ENCODE measurements around the gene ABCC6. TPM values are rescaled to one million over a fixed set of nuclear protein-coding genes. Genes with fewer than 3 reads are reported as not detected.

ABCC6 gene
- total and polyA plus RNA-seq, 2 donors (not counting 3 experiments of a cell fraction or from before 2014, with no cell fraction given): 0.07 to 0.84 TPM

DNA sequence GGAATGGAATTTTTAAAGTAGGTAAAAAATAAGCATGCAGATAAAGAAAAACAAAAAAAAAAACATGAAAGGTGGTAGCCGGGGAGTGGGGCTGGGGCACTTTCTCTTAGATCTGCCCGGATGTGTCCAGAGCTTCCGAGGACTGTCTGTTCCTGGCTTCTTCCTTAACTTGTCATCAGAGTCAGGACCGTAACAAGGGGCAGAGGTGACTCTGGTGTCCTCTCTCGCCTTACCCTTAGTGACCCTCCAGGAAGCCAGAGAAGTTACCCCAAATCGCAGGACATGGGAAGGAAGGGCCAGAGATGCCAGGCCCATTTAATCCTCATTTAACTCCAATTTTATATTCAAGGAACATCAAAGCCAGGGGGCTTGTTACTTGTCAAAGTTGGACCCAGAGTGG is 115.5 kb downstream of the ABCC6 start:
- intact Hi-C loops (cut with micrococcal nuclease) (no loop called here), dilution Hi-C loops (cut with MboI; ENCODE audit: extremely low pct_ligation_motif_present, low sequenced_read_pairs) (no loop called here)
- peaks cover 16 to 36% of the 10 kb centered on the region in 2 experiments for H3K36me3 ChIP-seq (ENCODE audit: control insufficient read depth in 2 of 2, extremely low read depth in 1 of 2, insufficient read depth in 2 of 2, low read length in 2 of 2)
- no peaks in the 10 kb centered on the region for H3K27me3 ChIP-seq (ENCODE audit: control insufficient read depth in 2 of 2, insufficient read depth in 2 of 2, low read length in 2 of 2)
- CTCF ChIA-PET: interaction anchor here (0.7 kb wide), 1 partner anchor 265 kb away, joined by 3 read pairs; no protein-coding TSS in a partner anchor
- no peak overlapping the region for H3K27ac ChIP-seq (ENCODE audit: insufficient read depth, low read depth, low read length)
- FAIRE-seq (no peak), DNase-seq (ENCODE audit: low read depth, low spot score) (no peak)
- BruUV-seq (replicated peaks): no TSS peak
- H2AFZ ChIP-seq (ENCODE audit: low read depth, low read length): no peak overlapping the region
- no peak overlapping the region for H3K4me3 ChIP-seq (replicated peaks in 1 of 3; ENCODE audit: insufficient read depth in 1 of 3, low read depth in 1 of 3, low read length in 3 of 3)
- no peaks in the 10 kb centered on the region for H4K20me1 ChIP-seq (replicated peaks; ENCODE audit: control insufficient read depth, extremely low read depth, insufficient read depth, low read length)
- no peak overlapping the region for H3K9ac ChIP-seq (replicated peaks; ENCODE audit: extremely low read depth, insufficient read depth, low read length)
- H3K9me1 ChIP-seq (replicated peaks; ENCODE audit: control insufficient read depth, extremely low read depth, insufficient read depth, low read length): no peaks in the 10 kb centered on the region
- no peak overlapping the region for H3K4me2 ChIP-seq (ENCODE audit: insufficient read depth, low read length)
- H3K9me3 ChIP-seq (replicated peaks; ENCODE audit: control insufficient read depth, insufficient read depth, low read length): no peaks in the 10 kb centered on the region
- no peaks in the 10 kb centered on the region for H3K4me1 ChIP-seq (ENCODE audit: control insufficient read depth, extremely low read depth, insufficient read depth, low read length)
- H3K79me2 ChIP-seq (ENCODE audit: control insufficient read depth, insufficient read depth, low read length): no peaks in the 10 kb centered on the region
- POLR2A ChIA-PET: interaction anchor here (0.7 kb wide), 1 partner anchor 26 kb away, joined by 4 read pairs; no protein-coding TSS in a partner anchor
- TF ChIP-seq POLR2A (IDR thresholded peaks at IDR 0.05; ENCODE audit: low read depth, low read length) (no peak), EZH2 (IDR thresholded peaks at IDR 0.05; ENCODE audit: borderline replicate concordance, low read depth, low read length, severe bottlenecking) (no peak), GATA2 (IDR thresholded peaks at IDR 0.05; ENCODE audit: insufficient read depth, insufficient read length, low read depth, low read length) (no peak), FOS (IDR thresholded peaks at IDR 0.05; ENCODE audit: borderline replicate concordance, insufficient read depth, low read length) (no peak)
- TF ChIP-seq, protein P1, sequence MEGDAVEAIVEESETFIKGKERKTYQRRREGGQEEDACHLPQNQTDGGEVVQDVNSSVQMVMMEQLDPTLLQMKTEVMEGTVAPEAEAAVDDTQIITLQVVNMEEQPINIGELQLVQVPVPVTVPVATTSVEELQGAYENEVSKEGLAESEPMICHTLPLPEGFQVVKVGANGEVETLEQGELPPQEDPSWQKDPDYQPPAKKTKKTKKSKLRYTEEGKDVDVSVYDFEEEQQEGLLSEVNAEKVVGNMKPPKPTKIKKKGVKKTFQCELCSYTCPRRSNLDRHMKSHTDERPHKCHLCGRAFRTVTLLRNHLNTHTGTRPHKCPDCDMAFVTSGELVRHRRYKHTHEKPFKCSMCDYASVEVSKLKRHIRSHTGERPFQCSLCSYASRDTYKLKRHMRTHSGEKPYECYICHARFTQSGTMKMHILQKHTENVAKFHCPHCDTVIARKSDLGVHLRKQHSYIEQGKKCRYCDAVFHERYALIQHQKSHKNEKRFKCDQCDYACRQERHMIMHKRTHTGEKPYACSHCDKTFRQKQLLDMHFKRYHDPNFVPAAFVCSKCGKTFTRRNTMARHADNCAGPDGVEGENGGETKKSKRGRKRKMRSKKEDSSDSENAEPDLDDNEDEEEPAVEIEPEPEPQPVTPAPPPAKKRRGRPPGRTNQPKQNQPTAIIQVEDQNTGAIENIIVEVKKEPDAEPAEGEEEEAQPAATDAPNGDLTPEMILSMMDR (IDR thresholded peaks at IDR 0.05; ENCODE audit: extremely low read depth in 1 of 2, insufficient read depth in 1 of 2, low read depth in 1 of 2, low read length in 2 of 2): no peak
- TF ChIP-seq, protein P2, sequence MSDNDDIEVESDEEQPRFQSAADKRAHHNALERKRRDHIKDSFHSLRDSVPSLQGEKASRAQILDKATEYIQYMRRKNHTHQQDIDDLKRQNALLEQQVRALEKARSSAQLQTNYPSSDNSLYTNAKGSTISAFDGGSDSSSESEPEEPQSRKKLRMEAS (IDR thresholded peaks at IDR 0.05; ENCODE audit: insufficient read depth, insufficient read length): no peak

Data from endothelial cell of umbilical vein (primary cell).